HuH-7 (cell line): Measurements from ENCODE around the gene BTBD7.
"Not testable (repeated sequence)": the region's sequence is repeated elsewhere in the genome, so short reads cannot be mapped to it uniquely, and the experiment has no call there.

Experiments
- DNase-seq: peaks from one replicate; pipeline ENCODE4 v3.0.0; 2011; ENCODE audit warnings: low spot score

The BTBD7 gene

GRCh38 chr14:93332853-93333630 lies at the start of gene BTBD7:
Gene BTBD7 (minus strand): TSS chr14:93333036. CDS start chr14:93296051, 36,985 bp downstream.
- DNase-seq: peak; percentile 91

GRCh38 chr14:93381644-93382043 lies 48.8 kb upstream of the BTBD7 start:
- DNase-seq: no peak

- no peak for DNase-seq
Observed at GRCh38 chr14:93379831-93380230, 47.0 kb upstream of the BTBD7 start.

- DNase-seq: no peak
Observed at GRCh38 chr14:93375673-93376156, 42.9 kb upstream of the BTBD7 start.

- DNase-seq: no peak
Observed at GRCh38 chr14:93369713-93370266, 37.0 kb upstream of the BTBD7 start.

GRCh38 chr14:93368996-93369712 lies 36.3 kb upstream of the BTBD7 start:
- DNase-seq: no peak

GRCh38 chr14:93354873-93355272 lies 22.0 kb upstream of the BTBD7 start:
- DNase-seq: not testable (repeated sequence)

GRCh38 chr14:93348292-93348691 lies 15.5 kb upstream of the BTBD7 start:
- DNase-seq: no peak

GRCh38 chr14:93347850-93348249 lies 15.0 kb upstream of the BTBD7 start:
- DNase-seq: no peak

- DNase-seq: no peak
Observed at GRCh38 chr14:93346926-93347721, 14.3 kb upstream of the BTBD7 start, which contains the start of gene COX8C. Gene COX8C (plus strand): TSS chr14:93347182. CDS start chr14:93347269, 87 bp downstream.

GRCh38 chr14:93343797-93344196 lies 11.0 kb upstream of the BTBD7 start:
- DNase-seq: no peak

- no peak for DNase-seq
Observed at GRCh38 chr14:93343266-93343665, 10.4 kb upstream of the BTBD7 start.

- no peak for DNase-seq
Observed at GRCh38 chr14:93337884-93338283, 5.0 kb upstream of the BTBD7 start.

- DNase-seq: no peak
Observed at GRCh38 chr14:93337143-93337753, 4.4 kb upstream of the BTBD7 start.

GRCh38 chr14:93333631-93334103 lies 831 bp upstream of the BTBD7 start:
- DNase-seq: no peak

- DNase-seq: peak; percentile 44
Observed at GRCh38 chr14:93332397-93332852, 411 bp downstream of the BTBD7 start.

GRCh38 chr14:93331728-93332396 lies 974 bp downstream of the BTBD7 start:
- no peak for DNase-seq

- DNase-seq: no peak
Observed at GRCh38 chr14:93331002-93331727, 1.7 kb downstream of the BTBD7 start.

GRCh38 chr14:93330609-93331000 lies 2.2 kb downstream of the BTBD7 start:
- DNase-seq: no peak
